HG02852 (cell line): ENCODE data around the gene NFKB1.
"Not testable (repeated sequence)": the region's sequence is repeated elsewhere in the genome, so short reads cannot be mapped to it uniquely, and the experiment has no call there.

Experiments
- ATAC-seq: cut with Tn5 transposase; IDR thresholded peaks from one replicate; pipeline ENCODE4 v1.9.1; 2021; ENCODE audit warnings: mild to moderate bottlenecking, moderate library complexity; ENCODE audit not compliant: unreplicated experiment

Gene NFKB1

GRCh38 chr4:102596532-102596931, 95.4 kb downstream of the NFKB1 start:
- no peak for ATAC-seq

GRCh38 chr4:102598086-102598761, 97.1 kb downstream of the NFKB1 start:
- ATAC-seq = peak; percentile 54

- ATAC-seq = peak; percentile 55
Measured at GRCh38 chr4:102598762-102599374, 97.7 kb downstream of the NFKB1 start.

GRCh38 chr4:102599455-102599854, 98.3 kb downstream of the NFKB1 start:
- peak; percentile 18 for ATAC-seq

GRCh38 chr4:102599886-102600285, 98.7 kb downstream of the NFKB1 start:
- ATAC-seq = no peak

- no peak for ATAC-seq
Measured at GRCh38 chr4:102600689-102601088, 99.5 kb downstream of the NFKB1 start.

- no peak for ATAC-seq
Measured at GRCh38 chr4:102601586-102602227, 100.5 kb downstream of the NFKB1 start.

GRCh38 chr4:102604222-102604940, 103.2 kb downstream of the NFKB1 start:
- ATAC-seq = no peak

- ATAC-seq = no peak
Measured at GRCh38 chr4:102606261-102606660, 105.1 kb downstream of the NFKB1 start.

GRCh38 chr4:102606846-102607450, 105.8 kb downstream of the NFKB1 start:
- no peak for ATAC-seq

GRCh38 chr4:102608190-102608589, 107.0 kb downstream of the NFKB1 start:
- ATAC-seq = no peak

- no peak for ATAC-seq
Measured at GRCh38 chr4:102610007-102610406, 108.8 kb downstream of the NFKB1 start.

- no peak for ATAC-seq
Measured at GRCh38 chr4:102610476-102610875, 109.3 kb downstream of the NFKB1 start.

GRCh38 chr4:102612210-102612609, 111.1 kb downstream of the NFKB1 start:
- ATAC-seq = no peak

- ATAC-seq = peak; percentile 40
Measured at GRCh38 chr4:102612824-102613366, 111.7 kb downstream of the NFKB1 start.

GRCh38 chr4:102614801-102615200, 113.6 kb downstream of the NFKB1 start:
- ATAC-seq = no peak

GRCh38 chr4:102616636-102617035, 115.5 kb downstream of the NFKB1 start:
- ATAC-seq = no peak

GRCh38 chr4:102619021-102619420, 117.9 kb downstream of the NFKB1 start:
- ATAC-seq = peak; percentile 37

- not testable (repeated sequence) for ATAC-seq
Measured at GRCh38 chr4:102619776-102620631, 118.8 kb downstream of the NFKB1 start.
